HG03159 (cell line): ENCODE measurements around the gene PPP6R1.

Experiments used
- ATAC-seq: cut with Tn5 transposase; IDR thresholded peaks from one replicate; pipeline ENCODE4 v1.9.1; 2021; ENCODE audit warnings: mild to moderate bottlenecking, moderate library complexity; ENCODE audit not compliant: unreplicated experiment

The PPP6R1 gene

DNA sequence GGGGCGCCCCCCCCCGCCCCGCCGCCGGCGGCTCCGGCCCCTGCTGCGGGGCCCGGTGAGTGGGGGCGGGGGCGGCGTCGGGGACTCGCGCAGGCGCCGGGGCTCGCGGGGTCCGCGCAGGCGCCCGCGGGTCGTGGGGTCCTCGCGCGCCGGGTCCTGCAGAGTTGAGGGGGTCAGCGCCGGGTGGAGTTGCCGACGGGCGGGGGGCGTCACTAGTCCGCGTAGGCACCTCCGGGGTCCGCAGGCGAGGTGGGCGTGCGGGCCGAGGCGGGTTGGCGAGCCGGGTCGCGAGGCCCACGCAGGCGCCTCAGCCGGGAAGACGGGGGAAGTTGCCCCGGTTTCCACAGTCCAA lies 365 bp downstream of the PPP6R1 start:
- ATAC-seq, result peak; percentile 15

DNA sequence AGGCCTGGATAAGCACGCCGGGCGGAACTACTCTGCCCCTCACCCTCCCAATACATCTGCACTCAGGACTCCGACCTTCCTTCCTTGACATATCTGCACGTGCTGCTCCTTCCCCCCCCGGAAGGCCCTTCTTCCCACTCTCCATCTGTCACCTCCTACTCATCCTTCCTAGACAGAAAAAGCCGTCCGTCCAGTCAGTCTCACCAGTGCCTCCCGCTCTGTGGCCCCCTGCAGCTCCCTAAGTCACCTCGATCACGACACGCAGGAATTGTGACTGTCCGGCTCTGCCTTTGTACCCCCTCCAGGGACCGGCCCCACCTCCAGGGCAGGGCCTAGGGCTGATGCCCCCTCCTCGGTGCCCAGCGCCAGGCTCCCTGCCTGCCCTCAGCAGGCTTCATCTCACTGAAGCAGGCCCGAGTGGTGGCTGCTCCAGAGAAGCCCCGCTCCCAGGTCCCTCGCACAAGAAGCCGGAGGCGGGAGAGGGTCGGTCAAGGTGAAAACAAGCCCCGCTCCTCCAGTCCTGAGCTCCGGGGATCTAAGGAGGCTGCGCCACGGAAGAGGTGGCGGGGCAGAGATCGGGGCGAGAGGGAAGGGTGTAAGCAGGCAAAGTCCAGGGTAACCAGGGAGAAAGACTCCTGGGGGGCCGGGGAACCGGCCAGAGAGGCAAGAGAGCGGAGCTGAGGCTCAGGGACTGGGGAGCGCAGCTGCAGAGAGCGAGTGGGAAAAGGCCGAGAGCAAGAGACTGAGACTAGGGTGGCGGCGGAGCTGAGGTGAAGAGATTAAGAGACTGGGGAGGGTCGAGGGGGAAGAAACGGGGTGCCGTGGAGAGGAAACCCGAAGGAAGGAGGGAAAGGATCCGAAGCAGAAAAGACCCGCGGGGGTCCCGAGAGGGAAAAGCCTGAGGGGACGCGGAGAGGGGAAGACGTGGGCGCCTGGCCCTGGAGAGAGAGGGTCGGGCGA lies 1.1 kb downstream of the PPP6R1 start:
- ATAC-seq, result no peak

DNA sequence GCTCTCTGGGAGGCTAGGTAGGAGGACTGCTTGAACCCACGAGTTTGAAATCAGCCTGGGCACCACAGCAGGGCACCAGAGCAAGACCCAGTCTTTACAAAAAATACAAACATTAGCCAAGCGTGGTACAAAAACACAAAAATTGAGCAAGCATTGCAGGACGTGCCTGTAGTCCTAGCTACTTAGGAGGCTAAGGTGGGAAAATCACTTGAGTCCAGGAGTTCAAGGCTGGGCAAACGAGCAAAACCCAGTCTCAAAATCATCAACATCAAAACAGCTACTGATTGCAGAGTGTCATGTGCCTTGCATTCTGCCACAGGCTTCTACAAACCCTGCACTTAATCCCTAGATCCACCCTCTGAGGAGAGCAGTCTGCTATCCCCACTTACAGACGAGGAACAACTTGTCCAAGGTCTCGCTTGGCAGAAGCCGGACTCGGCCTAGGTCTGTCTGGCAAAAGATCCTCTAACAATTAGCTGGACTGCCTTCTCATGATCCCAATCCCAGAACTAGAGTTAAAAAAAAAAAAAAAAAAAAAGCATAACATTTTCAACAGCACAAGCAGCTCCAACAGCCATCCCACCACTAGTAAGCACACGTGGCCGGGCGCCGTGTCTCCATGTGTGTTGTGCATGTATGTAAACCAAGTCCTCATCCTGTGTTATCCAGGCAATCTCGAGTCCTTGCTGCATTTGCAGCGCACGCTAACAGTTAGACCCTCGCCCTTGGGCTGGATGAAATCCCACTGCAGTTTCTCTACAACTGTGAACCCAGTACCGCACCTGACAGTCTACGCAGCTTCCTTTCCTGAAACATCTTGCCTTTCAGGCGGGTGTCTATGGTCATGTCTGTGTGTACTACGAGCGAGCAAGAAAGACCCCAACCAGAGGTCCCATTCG lies 2.0 kb downstream of the PPP6R1 start:
- no peak for ATAC-seq

DNA sequence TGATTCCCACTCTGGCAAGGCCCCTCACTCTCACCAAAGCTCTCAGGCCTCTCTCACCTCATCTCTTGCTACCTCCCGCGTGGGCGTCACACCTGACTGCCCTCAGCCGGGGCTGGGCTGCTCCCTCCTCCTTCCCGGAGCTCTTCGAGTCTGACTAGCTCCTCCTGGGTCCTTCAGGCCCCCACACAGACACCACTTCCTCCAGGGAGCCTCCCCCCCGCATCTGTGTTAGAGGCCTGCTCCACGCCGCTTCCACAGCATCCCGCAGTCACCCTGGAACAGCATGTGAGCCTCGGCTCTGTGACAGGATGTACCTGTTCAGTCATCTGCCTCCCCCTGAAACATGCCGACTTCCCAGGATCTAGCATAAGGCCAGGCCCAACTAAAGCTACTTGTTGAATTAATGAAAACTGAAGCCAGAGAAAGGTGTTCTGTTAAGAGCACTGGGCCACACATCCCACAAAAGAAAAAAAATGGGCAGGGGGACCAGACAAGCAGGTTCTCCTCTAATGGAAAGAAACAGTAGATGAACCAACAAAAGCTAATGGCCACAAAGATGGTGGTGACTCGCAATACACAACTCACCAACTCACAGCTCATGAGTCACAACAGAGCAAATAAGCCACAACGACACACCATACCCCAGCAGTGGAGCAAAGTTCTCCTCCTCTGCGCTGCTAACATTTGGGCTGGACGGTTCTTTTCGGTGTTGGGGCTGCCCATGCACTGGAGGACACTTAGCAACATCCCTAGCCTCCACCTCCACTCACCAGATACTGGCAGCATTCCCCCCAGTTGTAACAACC lies 3.0 kb downstream of the PPP6R1 start:
- no peak for ATAC-seq

DNA sequence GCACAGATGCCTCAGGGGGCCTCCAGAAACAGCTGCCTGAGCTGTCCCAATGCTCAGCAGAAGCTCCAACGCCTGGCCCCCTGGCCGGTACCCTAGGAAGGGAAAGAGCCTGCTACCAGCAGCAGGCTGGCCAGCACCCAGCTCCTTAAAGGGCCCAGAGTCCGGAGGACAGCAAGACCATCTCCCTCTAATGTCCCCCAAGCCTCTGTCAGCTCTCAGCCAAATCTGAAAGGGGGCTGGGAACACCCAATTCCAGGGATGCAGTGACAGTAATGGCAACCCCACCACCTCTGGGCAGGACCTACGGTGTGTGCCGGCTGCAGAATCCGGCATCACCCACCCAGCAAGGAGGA lies 4.2 kb downstream of the PPP6R1 start:
- no peak for ATAC-seq

DNA sequence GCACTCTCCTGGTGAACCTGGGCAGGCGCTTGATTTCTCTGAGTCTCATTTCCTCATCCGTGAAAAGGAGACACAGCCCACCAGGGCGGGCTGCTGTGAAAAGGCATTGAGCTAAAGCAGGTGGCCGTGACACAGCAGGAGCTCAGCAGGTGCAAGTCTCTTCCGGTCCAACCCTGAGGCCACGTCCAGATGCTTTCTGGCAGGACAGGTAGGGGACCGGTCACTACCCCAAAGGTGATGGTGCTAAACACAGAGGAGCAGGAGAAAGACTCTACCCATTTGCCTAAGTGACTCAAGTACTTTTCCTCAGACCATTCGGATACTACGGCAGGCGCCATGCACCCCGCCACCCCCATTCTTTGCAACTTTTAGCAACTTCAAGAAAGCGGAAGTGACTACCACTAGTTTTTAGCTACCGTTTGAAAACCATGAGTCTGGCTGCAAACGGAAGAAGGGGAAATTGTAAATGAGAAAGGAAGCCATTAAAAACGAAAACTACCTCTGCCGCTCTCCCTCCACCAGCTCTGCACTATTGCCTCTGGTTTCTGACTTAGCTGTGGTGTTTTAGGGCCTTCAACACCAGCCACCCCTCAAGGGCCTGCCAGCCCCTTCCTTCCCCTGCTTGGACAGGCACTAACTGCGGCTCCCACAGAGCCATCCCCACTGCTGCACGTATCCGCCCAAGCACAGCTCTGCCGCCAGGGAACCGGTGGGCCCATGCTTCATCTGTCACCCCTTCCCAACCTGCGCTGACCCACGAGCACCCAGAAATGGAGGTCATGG lies 4.8 kb downstream of the PPP6R1 start:
- peak; percentile 45 for ATAC-seq

DNA sequence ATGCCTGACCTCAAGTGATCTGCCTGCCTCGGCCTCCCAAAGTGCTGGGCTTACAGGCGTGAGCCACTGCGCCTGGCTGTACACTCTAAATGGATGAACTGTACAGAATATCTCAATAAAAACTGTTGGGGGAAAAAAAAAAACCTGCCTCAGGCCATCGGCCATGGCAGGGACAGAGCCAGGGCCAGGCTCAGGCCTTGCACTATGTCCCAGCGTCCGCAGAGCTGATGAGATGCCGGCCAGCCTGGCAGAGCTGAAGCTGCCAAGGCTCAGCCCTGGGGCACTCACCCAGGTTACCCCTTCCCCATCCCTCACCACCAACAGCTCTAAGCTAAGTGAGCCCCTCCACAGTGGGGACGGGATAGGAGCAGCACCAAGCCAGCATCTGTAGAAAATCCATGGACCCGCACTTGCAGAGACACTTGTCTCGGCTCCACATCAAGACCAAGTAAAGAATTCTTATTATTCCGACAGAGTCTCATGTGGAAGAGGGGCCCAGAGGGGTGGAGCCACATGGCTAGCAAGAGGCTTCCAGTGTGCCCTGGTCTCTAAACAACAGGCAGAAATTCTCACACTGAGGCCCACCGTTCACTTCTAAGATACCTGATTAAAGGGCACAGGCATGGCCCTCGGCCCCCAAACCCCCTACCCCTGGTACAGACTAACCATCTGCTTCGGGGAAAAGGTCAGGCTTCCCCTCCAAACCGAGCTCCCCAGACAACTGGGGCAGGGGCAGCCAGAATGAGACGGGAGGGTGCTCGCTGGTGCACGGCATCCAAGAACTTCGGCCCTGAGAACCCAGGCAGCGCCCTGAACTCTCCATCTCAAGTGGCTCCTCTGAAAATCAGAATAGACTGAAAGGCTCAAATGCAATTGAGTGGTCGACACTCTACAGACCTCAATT lies 5.8 kb downstream of the PPP6R1 start:
- no peak for ATAC-seq

DNA sequence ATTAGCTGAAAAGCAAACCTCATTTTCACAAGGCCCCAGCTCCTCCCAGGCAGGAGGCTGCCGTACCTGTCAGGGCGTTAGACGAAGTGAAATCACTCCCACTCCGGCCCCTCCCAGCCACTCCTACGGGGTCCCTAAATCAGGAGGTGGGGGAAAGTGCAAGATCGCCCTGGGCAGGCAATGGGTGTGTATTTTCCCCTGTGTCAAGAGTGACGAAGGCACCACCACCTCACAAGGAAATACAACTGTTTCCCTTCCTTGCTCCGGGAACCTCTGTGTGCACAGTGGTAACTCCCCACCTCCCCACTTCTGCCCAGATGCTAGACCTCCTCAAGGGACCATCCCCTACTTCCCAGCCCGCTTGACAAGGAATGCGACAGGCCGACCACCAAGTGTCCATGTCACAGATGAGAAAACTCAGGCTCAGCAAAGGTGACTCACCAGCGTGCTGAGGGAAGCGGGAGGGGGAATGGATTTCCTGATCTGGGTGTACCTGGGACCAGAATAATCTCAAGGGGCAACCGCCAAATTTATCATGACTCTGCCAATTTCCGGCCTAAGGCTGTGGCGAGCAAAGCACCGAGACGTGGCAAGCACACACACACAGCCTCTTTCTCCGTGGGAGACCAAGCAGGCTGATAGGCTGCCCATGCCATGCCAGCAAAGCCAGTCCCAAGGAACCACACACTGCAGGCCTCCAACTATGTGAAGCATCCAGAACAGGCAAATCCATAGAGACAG lies 7.3 kb downstream of the PPP6R1 start:
- no peak for ATAC-seq

GRCh38 chr19:55250262-55251036 lies 8.4 kb downstream of the PPP6R1 start:
- ATAC-seq, result no peak

DNA sequence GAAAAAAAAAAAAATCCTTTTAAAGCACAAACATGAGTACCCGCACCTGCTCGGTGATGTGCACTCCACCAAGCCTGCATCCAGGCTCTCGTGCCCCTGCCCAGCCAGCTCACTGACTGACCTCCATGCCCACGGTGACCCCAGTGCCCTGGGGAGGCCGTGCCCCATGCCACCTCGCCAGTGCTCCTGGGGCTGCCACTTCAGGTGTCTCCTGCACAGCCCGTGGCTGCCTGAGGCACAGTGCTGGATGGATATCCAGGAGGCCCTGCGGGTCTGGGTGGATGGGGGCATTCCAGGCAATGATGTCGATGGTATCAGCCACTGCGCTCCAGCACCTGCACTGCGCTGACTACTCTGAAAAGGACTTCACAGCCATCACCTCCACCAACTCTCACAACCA lies 9.0 kb downstream of the PPP6R1 start:
- ATAC-seq, result no peak

DNA sequence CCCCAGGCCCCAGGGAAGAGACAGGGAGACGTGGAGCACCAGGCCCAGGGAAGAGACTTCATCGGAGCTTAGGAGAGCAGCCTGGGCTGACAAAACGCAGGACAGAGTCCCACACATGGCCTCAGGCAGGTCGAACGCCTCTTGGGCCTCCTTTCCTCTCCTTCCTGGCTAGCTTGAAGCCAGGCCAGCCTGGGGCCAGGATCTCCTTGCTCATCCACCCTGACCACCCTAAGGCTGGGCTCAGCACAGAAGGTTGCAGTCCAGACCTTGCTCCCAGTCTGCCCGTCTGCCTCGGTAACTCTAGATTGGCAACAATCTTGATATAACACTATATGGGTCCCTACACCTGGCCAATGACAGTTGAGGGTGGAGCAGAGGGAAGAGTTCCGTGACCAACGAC lies 10.1 kb downstream of the PPP6R1 start:
- no peak for ATAC-seq

GRCh38 chr19:55248166-55248675 lies 10.6 kb downstream of the PPP6R1 start:
- no peak for ATAC-seq

GRCh38 chr19:55247621-55248099 lies 11.2 kb downstream of the PPP6R1 start:
- ATAC-seq, result no peak

GRCh38 chr19:55246462-55247451 lies 12.1 kb downstream of the PPP6R1 start:
- no peak for ATAC-seq

DNA sequence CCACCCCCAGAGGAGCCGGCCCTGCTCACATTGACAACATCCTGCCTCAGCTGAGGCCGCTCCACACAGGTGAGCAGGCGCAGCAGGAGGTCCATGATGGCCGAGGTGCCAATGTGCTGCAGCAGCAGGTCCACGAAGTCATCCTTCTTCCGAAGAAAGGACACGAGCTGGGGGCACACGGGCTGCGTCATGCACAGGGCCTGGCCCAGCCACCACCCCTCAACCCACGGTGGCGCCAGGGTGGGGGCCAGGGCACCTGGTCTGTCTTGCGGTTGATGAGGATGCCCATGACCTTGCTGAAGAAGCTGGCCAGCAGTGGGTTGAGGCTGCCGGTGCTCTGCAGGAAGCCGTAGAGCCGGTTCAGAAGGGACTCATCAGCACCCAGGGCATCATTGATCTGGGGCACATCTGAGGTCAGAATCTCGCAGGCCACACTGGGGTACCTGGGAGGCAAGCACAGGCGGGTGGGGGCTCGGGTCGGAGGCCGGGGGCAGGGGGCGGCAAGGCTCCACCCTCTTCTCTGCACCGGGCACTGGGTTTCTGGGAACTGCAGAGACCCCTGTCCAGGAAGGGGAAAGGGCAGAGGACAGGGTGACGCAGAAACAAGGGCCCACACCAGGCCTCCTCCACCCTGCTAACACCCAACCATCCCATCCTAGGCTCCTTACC lies 13.4 kb downstream of the PPP6R1 start:
- ATAC-seq, result no peak
